Measurements from ENCODE around the gene OLFM1. TPM values are rescaled to one million over a fixed set of nuclear protein-coding genes. Genes with fewer than 3 reads are reported as not detected.

The OLFM1 gene
- polyA plus RNA-seq, 1 donor (not counting 4 experiments of a cell fraction or from before 2014, with no cell fraction given) = 0.25 TPM

DNA sequence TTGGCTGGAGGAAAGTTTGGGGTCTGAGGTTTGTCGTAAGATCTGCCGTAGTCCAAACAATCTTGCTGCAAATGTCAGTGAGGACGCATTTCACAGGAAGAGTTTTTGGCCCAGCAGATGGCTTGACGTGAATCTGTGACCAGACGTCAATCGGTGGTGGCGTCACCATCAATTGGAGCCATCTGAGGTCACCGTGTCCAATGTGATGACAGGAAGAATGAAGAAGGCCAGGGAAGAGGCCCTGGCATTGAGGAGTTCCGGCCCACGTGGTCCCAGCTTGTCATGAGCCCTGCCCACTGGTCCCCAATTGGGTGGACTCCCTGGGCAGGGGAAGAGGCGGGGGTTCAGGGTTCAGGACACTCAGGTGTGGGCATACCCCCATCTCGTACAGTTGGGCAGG is 79.9 kb downstream of the OLFM1 start:
- no peaks in the 10 kb centered on the region for H3K4me1 ChIP-seq (ENCODE audit: control insufficient read depth, extremely low read depth, insufficient read depth, low read length)
- H3K4me3 ChIP-seq (ENCODE audit: control insufficient read depth in 2 of 3, extremely low read depth in 1 of 3, insufficient read depth in 2 of 3, low read depth in 1 of 3, low read length in 3 of 3) = no peak overlapping the region
- no peak for TF ChIP-seq EZH2 (IDR thresholded peaks at IDR 0.05; ENCODE audit: low read length)
- TF ChIP-seq, protein P1, sequence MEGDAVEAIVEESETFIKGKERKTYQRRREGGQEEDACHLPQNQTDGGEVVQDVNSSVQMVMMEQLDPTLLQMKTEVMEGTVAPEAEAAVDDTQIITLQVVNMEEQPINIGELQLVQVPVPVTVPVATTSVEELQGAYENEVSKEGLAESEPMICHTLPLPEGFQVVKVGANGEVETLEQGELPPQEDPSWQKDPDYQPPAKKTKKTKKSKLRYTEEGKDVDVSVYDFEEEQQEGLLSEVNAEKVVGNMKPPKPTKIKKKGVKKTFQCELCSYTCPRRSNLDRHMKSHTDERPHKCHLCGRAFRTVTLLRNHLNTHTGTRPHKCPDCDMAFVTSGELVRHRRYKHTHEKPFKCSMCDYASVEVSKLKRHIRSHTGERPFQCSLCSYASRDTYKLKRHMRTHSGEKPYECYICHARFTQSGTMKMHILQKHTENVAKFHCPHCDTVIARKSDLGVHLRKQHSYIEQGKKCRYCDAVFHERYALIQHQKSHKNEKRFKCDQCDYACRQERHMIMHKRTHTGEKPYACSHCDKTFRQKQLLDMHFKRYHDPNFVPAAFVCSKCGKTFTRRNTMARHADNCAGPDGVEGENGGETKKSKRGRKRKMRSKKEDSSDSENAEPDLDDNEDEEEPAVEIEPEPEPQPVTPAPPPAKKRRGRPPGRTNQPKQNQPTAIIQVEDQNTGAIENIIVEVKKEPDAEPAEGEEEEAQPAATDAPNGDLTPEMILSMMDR (optimal IDR thresholded peaks at IDR 0.05 in 1 of 3, IDR thresholded peaks at IDR 0.05 in 1 of 3, conservative IDR thresholded peaks at IDR 0.05 in 1 of 3; ENCODE audit: extremely low read depth in 1 of 3, insufficient read depth in 2 of 3, low read length in 3 of 3) = no peak
- H3K79me2 ChIP-seq (ENCODE audit: control insufficient read depth, insufficient read depth, low read length) = no peaks in the 10 kb centered on the region
- DNase-seq (ENCODE audit: low read depth, low spot score) (no peak), FAIRE-seq (no peak)
- no peaks in the 10 kb centered on the region for H4K20me1 ChIP-seq (ENCODE audit: control insufficient read depth, extremely low read depth, insufficient read depth, low read length)
- no peak overlapping the region for H3K9ac ChIP-seq (ENCODE audit: control insufficient read depth, extremely low read depth, insufficient read depth, low read length)
- dilution Hi-C loops (cut with MboI; ENCODE audit: extremely low pct_ligation_motif_present, low sequenced_read_pairs) = no loop called here
- H3K4me2 ChIP-seq (ENCODE audit: control insufficient read depth, extremely low read depth, insufficient read depth, low read depth, low read length) = no peak overlapping the region
- no peaks in the 10 kb centered on the region for H3K36me3 ChIP-seq (ENCODE audit: control insufficient read depth in 2 of 2, extremely low read depth in 1 of 2, insufficient read depth in 2 of 2, low read length in 2 of 2)
- H2AFZ ChIP-seq (ENCODE audit: control insufficient read depth, low read length) = no peak overlapping the region
- no peak overlapping the region for H3K27ac ChIP-seq (ENCODE audit: control insufficient read depth, insufficient read depth, low read length)
- H3K9me3 ChIP-seq (ENCODE audit: control insufficient read depth, low read depth, low read length) = peaks cover 2% of the 10 kb centered on the region
- H3K9me1 ChIP-seq (ENCODE audit: control insufficient read depth, extremely low read depth, insufficient read depth, low read length) = no peaks in the 10 kb centered on the region
- H3K27me3 ChIP-seq (ENCODE audit: control insufficient read depth, extremely low read depth, insufficient read depth, low read length) = no peaks in the 10 kb centered on the region

DNA sequence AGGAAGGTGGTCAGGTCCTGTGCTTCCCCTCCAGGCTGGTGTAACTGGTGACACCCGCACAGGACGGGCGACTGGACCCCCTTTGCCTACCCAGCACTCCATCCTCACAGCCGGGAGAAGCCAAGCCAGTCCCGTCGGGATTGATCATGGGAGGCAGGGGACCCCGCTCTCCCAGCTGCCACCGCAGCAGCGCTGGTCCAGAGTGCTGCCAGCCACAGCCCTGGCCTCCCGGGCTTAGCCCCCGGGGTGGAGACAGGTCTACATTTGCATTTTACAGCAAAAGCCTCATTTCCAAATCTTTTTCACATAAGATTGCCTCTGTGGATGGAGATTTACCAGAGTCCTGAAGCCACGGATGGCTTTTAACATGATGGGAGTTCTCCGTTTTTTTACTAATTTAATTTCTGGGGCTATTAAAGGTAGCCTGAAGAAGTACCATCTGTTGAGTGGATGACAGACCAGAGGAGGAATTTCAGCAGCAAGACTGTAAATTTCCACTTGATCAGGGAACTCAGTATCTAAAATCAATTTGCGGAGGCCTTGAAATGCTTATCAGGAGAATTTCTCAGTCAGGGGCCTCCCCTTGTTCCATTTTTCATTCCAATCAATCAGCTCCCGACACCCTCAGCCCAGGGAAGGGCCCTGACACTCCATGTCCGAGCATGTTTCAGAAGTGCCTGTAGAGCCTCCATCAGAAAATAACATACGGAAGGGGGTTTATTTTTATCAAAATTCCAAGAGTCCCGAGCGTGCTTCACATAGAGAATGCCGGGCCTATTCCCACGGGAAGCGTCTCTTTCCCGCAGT is 80.6 kb downstream of the OLFM1 start:
- H3K4me2 ChIP-seq (ENCODE audit: control insufficient read depth, extremely low read depth, insufficient read depth, low read depth, low read length) = no peak overlapping the region
- H3K27ac ChIP-seq (ENCODE audit: control insufficient read depth, insufficient read depth, low read length) = no peak overlapping the region
- DNase-seq (ENCODE audit: low read depth, low spot score) = no peak
- FAIRE-seq = no peak
- no peaks in the 10 kb centered on the region for H3K36me3 ChIP-seq (ENCODE audit: control insufficient read depth in 2 of 2, extremely low read depth in 1 of 2, insufficient read depth in 2 of 2, low read length in 2 of 2)
- H4K20me1 ChIP-seq (ENCODE audit: control insufficient read depth, extremely low read depth, insufficient read depth, low read length) = no peaks in the 10 kb centered on the region
- H3K9ac ChIP-seq (ENCODE audit: control insufficient read depth, extremely low read depth, insufficient read depth, low read length) = no peak overlapping the region
- dilution Hi-C loops (cut with MboI; ENCODE audit: extremely low pct_ligation_motif_present, low sequenced_read_pairs) = no loop called here
- H2AFZ ChIP-seq (ENCODE audit: control insufficient read depth, low read length) = no peak overlapping the region
- no peaks in the 10 kb centered on the region for H3K4me1 ChIP-seq (ENCODE audit: control insufficient read depth, extremely low read depth, insufficient read depth, low read length)
- H3K9me3 ChIP-seq (ENCODE audit: control insufficient read depth, low read depth, low read length) = peaks cover 2% of the 10 kb centered on the region
- TF ChIP-seq, protein P1 (optimal IDR thresholded peaks at IDR 0.05 in 1 of 3, IDR thresholded peaks at IDR 0.05 in 1 of 3, conservative IDR thresholded peaks at IDR 0.05 in 1 of 3; ENCODE audit: extremely low read depth in 1 of 3, insufficient read depth in 2 of 3, low read length in 3 of 3) = no peak
- no peak for TF ChIP-seq EZH2 (IDR thresholded peaks at IDR 0.05; ENCODE audit: low read length)
- no peaks in the 10 kb centered on the region for H3K27me3 ChIP-seq (ENCODE audit: control insufficient read depth, extremely low read depth, insufficient read depth, low read length)
- no peak overlapping the region for H3K4me3 ChIP-seq (ENCODE audit: control insufficient read depth in 2 of 3, extremely low read depth in 1 of 3, insufficient read depth in 2 of 3, low read depth in 1 of 3, low read length in 3 of 3)
- H3K79me2 ChIP-seq (ENCODE audit: control insufficient read depth, insufficient read depth, low read length) = no peaks in the 10 kb centered on the region
- H3K9me1 ChIP-seq (ENCODE audit: control insufficient read depth, extremely low read depth, insufficient read depth, low read length) = no peaks in the 10 kb centered on the region

Measured in keratinocyte (primary cell).